GM19468 (cell line): ENCODE results near the gene PROX2.
A peak's percentile ranks its signal among the peaks of the same experiment; 100 is the strongest.

Source experiments
- ATAC-seq: cut with Tn5 transposase; IDR thresholded peaks from one replicate; pipeline ENCODE4 v1.9.1; 2021; ENCODE audit warnings: mild to moderate bottlenecking, moderate library complexity, moderate number of reproducible peaks; ENCODE audit not compliant: unreplicated experiment; ENCODE audit errors: extremely low read depth

PROX2 gene

DNA sequence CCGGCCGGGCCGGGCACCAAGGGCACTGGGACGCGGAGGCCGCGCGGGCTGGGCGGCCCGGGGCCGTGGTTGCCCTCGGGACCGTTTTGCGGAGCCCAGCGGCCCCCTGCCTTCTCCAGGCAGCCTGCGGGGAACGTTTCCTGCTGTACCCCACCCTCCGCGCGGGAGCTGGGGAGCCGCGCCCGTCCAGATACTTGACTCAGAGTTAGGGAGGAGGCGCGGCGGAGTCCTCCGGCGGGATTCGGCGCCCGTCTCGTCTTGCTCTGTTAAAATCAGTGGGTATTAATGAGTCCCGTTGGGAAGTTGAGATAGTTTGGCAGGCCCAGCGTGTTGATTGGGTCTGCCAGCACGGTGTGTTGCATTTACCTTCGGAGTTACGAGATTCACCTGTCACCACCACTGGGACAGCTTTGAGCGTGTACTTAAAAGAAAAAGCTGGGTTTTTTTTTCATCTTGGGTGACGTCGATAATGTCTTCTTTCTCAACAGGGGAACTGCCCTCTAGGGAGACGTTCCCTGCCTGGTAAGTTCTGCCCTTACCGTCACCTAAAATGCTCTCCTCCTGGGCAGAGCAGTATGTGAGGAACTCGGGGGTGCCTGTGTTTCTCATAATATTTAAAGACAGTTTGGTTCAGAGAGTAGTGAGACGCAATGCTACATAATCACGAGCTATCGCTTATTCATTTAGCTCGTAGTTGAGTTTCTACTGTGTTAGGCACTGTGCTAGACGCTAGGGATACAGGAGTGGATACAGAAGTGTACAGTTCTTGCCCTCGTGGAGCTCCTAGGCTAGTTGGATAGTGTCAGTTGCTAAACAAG lies 6.4 kb upstream of the PROX2 start:
- peak; percentile 23 for ATAC-seq

DNA sequence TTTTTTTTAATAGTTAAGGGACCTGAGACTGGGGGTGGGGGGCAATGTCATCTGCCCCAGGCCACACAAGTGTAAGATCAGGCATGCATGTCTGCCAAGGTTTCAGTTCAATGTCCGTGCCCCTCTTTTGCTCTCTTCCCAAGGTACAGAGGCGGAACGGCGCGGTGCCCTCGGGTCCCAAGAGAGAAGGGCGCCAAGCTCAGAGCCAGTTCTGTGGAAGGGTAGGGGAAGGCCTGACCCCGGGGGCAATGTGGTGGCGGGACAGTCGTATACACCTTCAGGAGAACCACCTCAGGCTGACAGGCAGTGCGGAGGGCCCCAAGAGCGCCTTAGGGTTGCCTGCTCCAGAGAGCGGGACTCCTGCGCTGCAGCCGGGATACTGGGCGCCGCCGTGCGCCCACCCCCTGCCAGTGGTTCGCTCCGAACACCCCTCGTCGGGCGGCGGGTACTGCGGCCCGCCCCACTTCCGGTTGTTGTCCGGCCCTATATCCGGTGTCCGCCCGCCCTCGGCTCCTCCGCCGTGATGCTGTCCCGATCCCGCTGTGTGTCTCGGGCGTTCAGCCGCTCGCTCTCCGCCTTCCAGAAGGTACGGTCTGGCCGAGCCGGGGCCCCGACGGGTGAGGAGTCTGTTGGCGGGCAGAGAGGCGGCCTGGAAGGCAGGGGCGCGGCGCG lies 5.6 kb upstream of the PROX2 start, which contains the start of gene DLST:
Gene DLST, plus strand, starts transcription at position 486 of the 672 bp plus-strand sequence. Its CDS starts 38 bp downstream, at position 524.
- ATAC-seq: peak; percentile 71

DNA sequence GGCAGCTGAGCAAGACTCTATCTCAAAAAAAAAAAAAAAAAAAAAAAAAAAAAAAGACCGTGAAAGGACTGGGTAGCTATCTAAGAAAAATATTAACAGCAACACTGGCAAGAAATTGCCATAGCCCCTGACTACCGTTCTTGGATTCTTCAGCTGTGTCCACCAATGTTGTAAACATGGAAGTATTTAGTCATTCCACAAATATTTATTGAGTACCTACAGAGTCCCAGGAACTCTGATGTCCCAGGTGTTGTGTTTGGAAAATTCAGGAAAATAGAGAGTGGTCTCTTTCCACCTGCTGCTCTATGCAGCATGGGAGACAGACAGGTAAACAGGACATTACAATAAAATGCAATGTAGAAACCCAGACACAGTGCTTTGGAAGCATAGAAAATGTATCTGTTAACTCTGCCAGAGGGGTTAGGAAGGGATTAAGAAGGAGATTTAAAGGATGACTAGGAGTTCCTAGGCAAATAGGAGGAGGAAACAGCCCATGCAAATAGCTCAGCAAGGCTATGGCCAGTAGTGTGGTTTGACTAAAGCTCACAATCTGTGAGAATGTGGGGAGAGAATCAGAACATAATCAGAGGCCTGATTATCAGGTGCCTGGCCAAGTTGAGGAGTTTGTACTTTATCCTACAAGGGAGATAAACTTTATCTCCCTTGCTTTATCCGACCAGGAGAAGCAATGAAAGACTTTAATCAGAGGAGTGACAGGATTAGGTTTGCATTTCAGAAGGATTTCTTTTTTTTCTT lies 3.7 kb upstream of the PROX2 start:
- no peak for ATAC-seq

DNA sequence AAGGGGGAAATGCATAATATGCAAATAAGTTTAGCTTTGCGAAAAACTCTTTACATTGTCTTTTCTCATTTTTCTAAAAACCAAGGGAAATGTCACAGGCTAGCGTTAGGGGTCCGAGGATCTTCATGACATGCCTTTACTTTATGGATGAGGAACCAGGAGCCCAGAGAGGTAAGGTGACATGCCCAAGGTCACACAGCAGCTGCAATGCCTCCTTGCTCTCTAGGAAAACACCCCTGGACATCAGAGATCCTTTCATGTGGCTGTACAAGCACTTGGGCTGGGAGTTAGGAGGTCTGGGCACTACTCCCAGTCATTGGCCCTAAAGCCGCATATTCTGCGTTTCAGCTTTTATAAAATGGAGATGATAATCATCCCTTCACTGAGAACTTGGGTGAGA lies 741 bp downstream of the PROX2 start:
- ATAC-seq: no peak

GRCh38 chr14:74871819-74872218 lies 4.1 kb downstream of the PROX2 start:
- ATAC-seq: no peak

- ATAC-seq: no peak
Measured at GRCh38 chr14:74868739-74869138, 7.2 kb downstream of the PROX2 start.

DNA sequence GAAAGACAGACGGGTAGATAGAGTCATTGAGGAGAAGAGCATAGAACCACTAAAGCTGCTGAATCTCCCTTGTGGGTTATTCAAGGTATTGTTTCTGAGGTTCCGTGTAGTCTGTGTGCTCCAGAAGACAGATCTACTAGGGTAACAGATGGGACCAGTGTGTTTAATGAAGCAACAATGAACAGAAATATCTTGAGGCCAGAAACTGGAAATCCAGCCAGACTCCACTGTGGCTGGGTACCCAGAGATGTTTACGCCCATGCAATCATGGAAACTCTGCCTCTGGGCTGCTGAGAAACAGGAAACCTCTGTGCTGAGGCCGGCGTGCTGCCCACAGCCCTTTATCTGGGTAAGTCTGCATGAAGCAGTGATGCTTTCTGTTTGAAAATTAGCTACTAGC lies 8.3 kb downstream of the PROX2 start:
- no peak for ATAC-seq

GRCh38 chr14:74866708-74867389 lies 9.1 kb downstream of the PROX2 start:
- no peak for ATAC-seq

DNA sequence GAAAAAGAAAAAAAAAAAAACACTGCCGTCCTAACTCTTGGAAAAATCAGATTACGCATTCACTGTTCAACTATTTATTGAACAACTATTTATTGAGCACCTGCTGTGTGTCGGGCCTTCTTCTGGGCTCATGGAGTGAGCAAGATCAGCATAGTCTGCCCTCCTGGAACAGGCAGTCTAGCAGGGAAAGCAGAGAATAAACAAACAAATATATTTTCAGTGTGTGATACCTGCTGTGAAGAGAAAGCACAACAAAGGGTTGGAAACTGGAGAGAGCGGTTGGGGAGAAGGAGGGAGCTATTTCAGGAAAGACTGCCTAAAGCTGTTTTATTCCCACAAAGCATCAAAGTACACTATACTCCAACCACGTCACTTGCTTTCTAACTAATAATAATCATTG lies 10.8 kb downstream of the PROX2 start:
- no peak for ATAC-seq

- no peak for ATAC-seq
Measured at GRCh38 chr14:74864198-74864597, 11.7 kb downstream of the PROX2 start.

GRCh38 chr14:74863274-74863673 lies 12.7 kb downstream of the PROX2 start:
- ATAC-seq: no peak

DNA sequence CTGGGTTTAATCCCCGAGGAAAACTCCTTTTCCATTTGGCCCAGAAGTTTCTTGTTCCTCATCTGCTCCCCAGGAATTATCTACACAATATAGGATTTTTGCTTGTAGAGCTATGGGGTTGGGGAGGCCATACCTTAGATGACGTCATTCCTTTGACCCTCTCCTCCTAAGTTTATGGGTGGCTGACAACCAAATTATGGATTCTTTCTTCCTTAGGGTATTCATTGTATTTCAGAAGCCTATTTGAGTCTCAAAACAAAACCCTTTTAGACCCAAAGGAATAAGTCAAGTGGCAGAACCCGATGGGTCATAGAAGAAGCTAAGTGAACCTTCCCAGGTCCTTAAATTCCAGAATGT lies 14.2 kb downstream of the PROX2 start:
- ATAC-seq: no peak

- no peak for ATAC-seq
Measured at GRCh38 chr14:74860899-74861733, 14.8 kb downstream of the PROX2 start.

- ATAC-seq: no peak
Measured at GRCh38 chr14:74859757-74860552, 16.0 kb downstream of the PROX2 start.

DNA sequence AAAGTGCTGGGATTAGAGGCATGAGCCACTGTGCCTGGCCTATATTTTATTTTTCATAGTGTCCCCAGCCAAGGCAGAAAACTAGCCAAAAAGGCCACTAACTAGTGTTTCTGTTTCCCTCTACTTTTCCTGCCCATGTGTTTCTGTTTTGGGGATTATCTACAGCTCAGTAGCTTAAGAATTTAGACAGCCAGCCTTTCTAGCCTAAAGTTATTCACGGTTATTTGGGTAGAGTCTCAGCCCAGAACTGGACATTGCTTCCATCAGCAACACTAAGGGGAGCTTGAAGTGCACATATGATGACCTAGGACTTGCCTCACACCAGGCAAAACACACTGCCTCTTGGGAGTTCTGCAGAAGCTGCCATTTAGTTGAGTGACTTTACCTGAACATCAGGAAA lies 17.9 kb downstream of the PROX2 start:
- ATAC-seq: no peak

DNA sequence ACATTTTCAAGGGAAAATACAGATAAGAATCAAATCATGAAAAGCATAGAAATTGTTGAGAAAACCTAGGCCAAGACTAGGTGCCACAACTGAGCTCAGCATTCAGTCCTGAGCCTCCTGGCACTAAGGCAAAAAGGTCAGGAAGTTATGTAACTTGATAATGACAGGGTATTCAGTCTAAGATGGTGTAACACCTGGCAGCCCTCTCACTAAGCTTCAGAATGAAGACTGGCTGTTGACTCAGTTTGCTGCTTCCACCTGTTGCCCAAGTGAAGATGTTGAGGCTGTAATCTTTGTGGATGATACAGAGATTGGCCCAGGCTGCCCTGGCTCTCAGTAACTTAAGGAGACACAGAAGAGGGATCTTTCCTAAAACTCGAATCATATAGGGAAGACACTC lies 19.6 kb downstream of the PROX2 start:
- ATAC-seq: no peak

- ATAC-seq: no peak
Measured at GRCh38 chr14:74855945-74856344, 20.0 kb downstream of the PROX2 start.

GRCh38 chr14:74855021-74855420 lies 20.9 kb downstream of the PROX2 start:
- ATAC-seq: no peak

- no peak for ATAC-seq
Measured at GRCh38 chr14:74853581-74853980, 22.4 kb downstream of the PROX2 start.
